GM20000 (cell line): ENCODE measurements around the gene SYNE2.
A peak's percentile ranks its signal among the peaks of the same experiment; 100 is the strongest.

Experiments used
- DNase-seq: peaks from one replicate; pipeline ENCODE4 v3.0.0; 2012; ENCODE audit warnings: low spot score
- CTCF ChIP-seq: IDR thresholded peaks from 2 replicates; pipeline ENCODE4 v1.5.1; 2012; ENCODE audit warnings: mild to moderate bottlenecking, control low read depth; ENCODE audit errors: extremely low read depth, missing control alignments

SYNE2 gene

GRCh38 chr14:63905370-63905769, 52.6 kb downstream of the SYNE2 start:
- no peak for TF ChIP-seq CTCF
- DNase-seq: no peak

DNA sequence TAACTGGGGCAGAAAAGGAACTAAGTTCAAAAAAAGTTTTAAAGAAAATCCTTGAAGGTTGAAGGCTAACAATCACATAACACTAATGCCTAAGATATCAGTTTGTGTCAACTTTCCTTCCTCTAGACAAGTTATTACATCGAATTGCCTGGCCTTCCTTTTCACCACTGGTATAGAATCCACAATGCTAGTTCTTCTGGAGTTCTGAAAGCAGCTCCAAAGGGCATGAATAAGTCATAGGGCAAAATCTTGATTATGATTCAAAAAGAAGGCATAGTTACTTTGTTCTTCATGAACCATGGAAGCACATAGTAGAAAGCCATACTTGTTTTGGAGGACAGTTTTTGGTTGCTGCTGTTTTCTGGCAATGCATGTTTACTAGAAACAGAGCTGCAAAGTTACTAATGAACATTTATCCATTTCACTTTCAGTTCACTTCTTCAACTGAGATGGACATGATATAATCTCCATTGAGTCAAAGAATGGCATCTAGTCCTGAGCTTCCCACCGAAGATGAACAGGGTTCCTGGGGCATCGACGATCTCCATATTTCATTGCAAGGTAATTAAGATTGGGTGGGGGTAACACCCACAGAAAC, 56.0 kb downstream of the SYNE2 start:
- peak; percentile 16 for DNase-seq
- no peak for TF ChIP-seq CTCF

DNA sequence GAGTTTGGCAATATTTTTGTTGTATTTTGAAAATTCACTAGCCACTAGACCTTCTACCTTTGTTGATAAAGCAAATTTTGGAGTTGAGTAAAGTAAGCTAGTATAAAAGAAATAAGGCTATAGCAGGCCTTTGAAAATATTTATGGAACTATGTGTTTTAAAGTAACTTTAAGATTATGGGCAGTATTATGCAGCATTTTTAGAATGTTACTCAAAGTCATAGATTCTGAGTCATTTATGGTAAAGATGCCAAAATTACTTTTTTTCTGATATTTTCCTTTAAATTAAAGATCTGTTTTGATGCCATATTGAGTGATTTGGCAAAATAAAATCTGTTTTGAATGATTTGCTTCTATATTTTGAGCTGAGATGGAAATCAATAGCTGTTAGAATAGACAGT, 57.2 kb downstream of the SYNE2 start:
- TF ChIP-seq CTCF: no peak
- DNase-seq: no peak

DNA sequence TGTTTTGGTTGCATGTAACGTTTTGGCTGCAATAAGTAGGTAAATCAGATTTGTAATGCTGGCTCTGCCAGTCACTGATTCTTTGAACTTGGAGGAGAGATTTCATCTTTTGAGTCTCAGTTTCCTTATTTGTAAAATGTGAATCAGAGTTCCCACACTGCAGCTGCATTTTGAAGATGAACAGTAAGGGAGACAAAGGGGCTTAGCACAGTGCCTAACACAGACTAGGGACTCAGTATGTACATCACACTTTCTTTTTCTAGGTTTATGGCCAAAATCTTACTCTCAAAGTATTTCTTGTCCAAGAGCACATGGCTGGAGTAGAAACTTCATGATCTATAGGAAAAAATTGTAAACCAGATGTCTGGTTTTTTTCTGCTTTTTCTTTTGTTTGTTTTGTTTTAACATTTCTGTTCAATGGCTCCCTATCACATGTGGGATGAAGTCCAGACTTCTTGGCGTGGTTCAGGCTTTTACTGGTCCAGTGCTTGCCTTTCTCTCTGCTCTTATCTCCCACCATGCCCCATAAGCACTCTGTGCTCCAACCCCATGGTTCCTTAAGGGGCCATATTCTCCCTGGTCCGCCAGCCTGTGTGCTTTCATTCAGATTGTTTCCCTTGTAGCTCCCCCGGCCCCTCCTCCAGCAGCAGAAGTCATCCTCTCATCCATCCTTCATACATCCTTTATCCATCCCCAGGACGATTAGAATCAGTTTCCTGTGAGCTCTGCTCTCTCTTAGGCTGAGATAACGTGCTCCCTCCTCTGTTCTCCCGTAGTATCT, 58.0 kb downstream of the SYNE2 start:
- TF ChIP-seq CTCF: no peak
- peak; percentile 7 for DNase-seq

DNA sequence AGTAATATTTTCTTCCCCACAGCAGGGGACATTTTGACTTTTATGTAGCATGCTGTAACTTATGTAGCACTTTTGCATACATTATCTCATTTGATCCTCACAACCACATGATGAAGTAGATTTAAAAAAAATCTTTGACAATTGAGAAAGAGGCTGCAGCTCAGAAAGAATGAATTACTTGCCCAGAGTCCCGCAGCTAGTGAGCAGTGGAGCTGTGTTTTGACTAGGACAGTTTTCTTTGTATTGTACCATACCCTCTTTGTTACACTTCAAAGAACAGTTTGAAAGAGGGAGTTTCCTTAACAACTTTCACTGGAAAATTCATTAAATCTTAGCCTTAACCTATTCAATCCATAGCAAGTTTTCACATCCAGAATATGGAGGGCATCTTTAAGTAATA, 58.6 kb downstream of the SYNE2 start:
- DNase-seq: no peak
- TF ChIP-seq CTCF: no peak

GRCh38 chr14:63912286-63912685, 59.5 kb downstream of the SYNE2 start:
- DNase-seq: no peak
- TF ChIP-seq CTCF: no peak

GRCh38 chr14:63918411-63918810, 65.6 kb downstream of the SYNE2 start:
- TF ChIP-seq CTCF: no peak
- no peak for DNase-seq
